WTC11 (cell line): ENCODE results near the gene AGAP1. TPM values are rescaled to one million over a fixed set of nuclear protein-coding genes. Genes with fewer than 3 reads are reported as not detected.

Experiments used
- ATAC-seq: fragments of 200-7000 bp; cut with Tn5 transposase; 2 replicates; pipeline ENCODE4 v1.10.0; 2021; ENCODE audit warnings: mild to moderate bottlenecking, moderate library complexity
- CTCF ChIA-PET: fragments of 300-600 bp; sonication (Branson Sonifier 250); formaldehyde crosslinking; loops from one replicate; lab custom pipeline; 2021; ENCODE audit warnings: antibody characterized with exemption; lab: Charles Lee
- POLR2A ChIA-PET: fragments of 350-600 bp; sonication (Branson Sonifier 250); formaldehyde crosslinking; loops from one replicate; lab custom pipeline; 2021; ENCODE audit warnings: antibody characterized with exemption; lab: Charles Lee
- DNase-seq: peaks from one replicate; pipeline ENCODE4 v3.0.0; 2021; ENCODE audit warnings: low spot score
- H3K27ac Mint-ChIP-seq: 2 replicates; pipeline ENCODE4 v1.8.0; 2021; ENCODE audit warnings: mixed read lengths
- H3K27me3 Mint-ChIP-seq: 2 replicates; pipeline ENCODE4 v1.8.0; 2021; ENCODE audit warnings: low read depth, mild to moderate bottlenecking, moderate library complexity, mixed read lengths
- H3K36me3 Mint-ChIP-seq: 2 replicates; pipeline ENCODE4 v1.8.0; 2021; ENCODE audit warnings: mixed read lengths
- H3K4me1 Mint-ChIP-seq: 2 replicates; pipeline ENCODE4 v1.8.0; 2022; ENCODE audit warnings: mixed read lengths
- H3K4me3 Mint-ChIP-seq: 2 replicates; pipeline ENCODE4 v1.8.0; 2021; ENCODE audit warnings: mild to moderate bottlenecking, moderate library complexity, mixed read lengths
- H3K9me3 Mint-ChIP-seq: 2 replicates; pipeline ENCODE4 v1.8.0; 2021; ENCODE audit warnings: mixed read lengths
- ATF1 ChIP-seq: sonication (generic); formaldehyde crosslinking; IDR thresholded peaks from 2 replicates; pipeline ENCODE4 v1.8.1; 2023; ENCODE audit warnings: mild to moderate bottlenecking, moderate library complexity, missing genetic modification reagents
- ATF3 ChIP-seq: sonication (generic); formaldehyde crosslinking; conservative IDR thresholded peaks from 2 replicates; pipeline ENCODE4 v1.8.1; 2022; ENCODE audit warnings: mild to moderate bottlenecking, missing genetic modification reagents
- ATF6 ChIP-seq: sonication (generic); formaldehyde crosslinking; IDR thresholded peaks from 2 replicates; pipeline ENCODE4 v1.8.1; 2023; ENCODE audit warnings: mild to moderate bottlenecking, missing genetic modification reagents
- CDX4 ChIP-seq: fragments of 250-450 bp; sonication (Bioruptor Pico); IDR thresholded peaks from 2 replicates; pipeline ENCODE4 v1.9.0; 2021; ENCODE audit warnings: moderate library complexity, mild to moderate bottlenecking, inconsistent platforms, borderline replicate concordance
- CTCF ChIP-seq: fragments of 200-600 bp; IDR thresholded peaks from 2 replicates; pipeline ENCODE4 v1.8.0; 2022; ENCODE audit warnings: antibody characterized with exemption
- ELF4 ChIP-seq: sonication (generic); formaldehyde crosslinking; IDR thresholded peaks from 2 replicates; pipeline ENCODE4 v1.8.1; 2022; ENCODE audit warnings: low read depth, mild to moderate bottlenecking, moderate library complexity, missing genetic modification reagents
- EMX1 ChIP-seq: fragments of 250-450 bp; sonication (Bioruptor Pico); IDR thresholded peaks from 2 replicates; pipeline ENCODE4 v1.8.0; 2021; ENCODE audit warnings: mild to moderate bottlenecking
- ERG ChIP-seq: fragments of 250-450 bp; sonication (Bioruptor Pico); IDR thresholded peaks from 2 replicates; pipeline ENCODE4 v1.8.0; 2021; ENCODE audit warnings: mild to moderate bottlenecking
- ESRRA ChIP-seq: sonication (generic); formaldehyde crosslinking; IDR thresholded peaks from 2 replicates; pipeline ENCODE4 v1.8.1; 2022; ENCODE audit warnings: mild to moderate bottlenecking, missing genetic modification reagents, borderline replicate concordance
- FOXK1 ChIP-seq: sonication (generic); formaldehyde crosslinking; IDR thresholded peaks from 2 replicates; pipeline ENCODE4 v1.8.0; 2022; ENCODE audit warnings: mild to moderate bottlenecking, moderate library complexity, missing genetic modification reagents
- MAX ChIP-seq: sonication (generic); formaldehyde crosslinking; IDR thresholded peaks from 2 replicates; pipeline ENCODE4 v1.8.0; 2022; ENCODE audit warnings: mild to moderate bottlenecking, missing genetic modification reagents
- MLX ChIP-seq: sonication (generic); formaldehyde crosslinking; IDR thresholded peaks from 2 replicates; pipeline ENCODE4 v1.8.1; 2023; ENCODE audit warnings: mild to moderate bottlenecking, missing genetic modification reagents, moderate library complexity
- RELA ChIP-seq: sonication (generic); formaldehyde crosslinking; IDR thresholded peaks from 2 replicates; pipeline ENCODE4 v1.8.1; 2022; ENCODE audit warnings: missing genetic modification reagents, mild to moderate bottlenecking, borderline replicate concordance
- SP1 ChIP-seq: sonication (generic); formaldehyde crosslinking; conservative IDR thresholded peaks from 2 replicates; pipeline ENCODE4 v1.8.1; 2022; ENCODE audit warnings: missing genetic modification reagents
- USF2 ChIP-seq: sonication (generic); formaldehyde crosslinking; IDR thresholded peaks from 2 replicates; pipeline ENCODE4 v1.8.1; 2023; ENCODE audit warnings: mild to moderate bottlenecking, missing genetic modification reagents, moderate library complexity
- ZMAT4 ChIP-seq: fragments of 250-450 bp; sonication (Bioruptor Pico); IDR thresholded peaks from 2 replicates; pipeline ENCODE4 v1.9.0; 2021; ENCODE audit warnings: mild to moderate bottlenecking
- ZNF219 ChIP-seq: sonication (generic); formaldehyde crosslinking; IDR thresholded peaks from 2 replicates; pipeline ENCODE4 v1.8.0; 2023; ENCODE audit warnings: missing genetic modification reagents, mild to moderate bottlenecking, borderline replicate concordance
- ZNF263 ChIP-seq: sonication (generic); formaldehyde crosslinking; IDR thresholded peaks from 2 replicates; pipeline ENCODE4 v1.8.1; 2022; ENCODE audit warnings: low read depth, mild to moderate bottlenecking, moderate library complexity, missing genetic modification reagents
- ZNF416 ChIP-seq: fragments of 250-450 bp; sonication (Bioruptor Pico); IDR thresholded peaks from 2 replicates; pipeline ENCODE4 v1.9.0; 2021; ENCODE audit warnings: mild to moderate bottlenecking, inconsistent platforms
- ZNF671 ChIP-seq: fragments of 250-450 bp; sonication (Bioruptor Pico); IDR thresholded peaks from 2 replicates; pipeline ENCODE4 v1.8.0; 2021; ENCODE audit warnings: mild to moderate bottlenecking
- total RNA-seq: library from RNA; stranded (reverse); gene quantifications from 3 replicates; pipeline ENCODE4 v1.2.3, GENCODE V29; 2021

The AGAP1 gene
- total RNA-seq, 1 experiment from 2014 or later = 49.3 TPM

GRCh38 chr2:235970204-235971040 is 476.6 kb downstream of the AGAP1 start (continued):
- TF ChIP-seq FOXK1 (CRISPR knock-in tag) (no peak), RELA (CRISPR knock-in tag) (no peak), ESRRA (CRISPR knock-in tag) (no peak), ATF1 (no peak), ATF6 (no peak), USF2 (no peak), CDX4 (CRISPR knock-in tag) (no peak)

- peaks cover 5% of the 10 kb centered on the region; the same call in 1 of the 2 replicates for H3K4me1 Mint-ChIP-seq
- no peak for DNase-seq
- ATAC-seq = no peak
- H3K27me3 Mint-ChIP-seq = no peaks in the 10 kb centered on the region
- H3K36me3 Mint-ChIP-seq = peaks cover 15% of the 10 kb centered on the region
- H3K9me3 Mint-ChIP-seq = no peaks in the 10 kb centered on the region
- H3K4me3 Mint-ChIP-seq = no peak overlapping the region
- TF ChIP-seq USF2 = no peak
- TF ChIP-seq SP1 = no peak
- no peak for TF ChIP-seq RELA (CRISPR knock-in tag)
- TF ChIP-seq ERG (CRISPR knock-in tag) = no peak
- ChIA-PET POLR2A (no interaction called here), CTCF (interaction anchor here (1.3 to 1.6 kb wide), 2 partner anchors 40 to 204 kb away, joined by 4 to 5 read pairs; no protein-coding TSS in a partner anchor)
- 0 out of 2 replicates have a peak overlapping the region, but pooled peaks have one; percentile 2 for H3K27ac Mint-ChIP-seq
Observed at GRCh38 chr2:235976516-235976915, 482.7 kb downstream of the AGAP1 start.

GRCh38 chr2:235976956-235977355 is 483.1 kb downstream of the AGAP1 start:
- H3K4me3 Mint-ChIP-seq = no peak overlapping the region
- no peak for DNase-seq
- H3K9me3 Mint-ChIP-seq = no peaks in the 10 kb centered on the region
- H3K4me1 Mint-ChIP-seq = peaks cover 8% of the 10 kb centered on the region
- POLR2A ChIA-PET = no interaction called here
- ATAC-seq = no peak
- H3K27ac Mint-ChIP-seq = no peak overlapping the region
- peaks cover 15% of the 10 kb centered on the region for H3K36me3 Mint-ChIP-seq
- CTCF ChIA-PET = interaction anchor here (1.2 to 1.6 kb wide), 3 partner anchors 41 to 204 kb away, joined by 3 to 5 read pairs (median 4); no protein-coding TSS in a partner anchor
- H3K27me3 Mint-ChIP-seq = no peaks in the 10 kb centered on the region
- no peak for TF ChIP-seq ELF4 (CRISPR knock-in tag)
- no peak for TF ChIP-seq ATF3 (CRISPR knock-in tag)
- TF ChIP-seq ZNF263 (CRISPR knock-in tag) = no peak
- no peak for TF ChIP-seq MAX
- no peak for TF ChIP-seq ZNF219 (CRISPR knock-in tag)
- TF ChIP-seq ATF6 = no peak
- no peak for TF ChIP-seq ZMAT4
- no peak for TF ChIP-seq ZNF416
- no peak for TF ChIP-seq FOXK1 (CRISPR knock-in tag)
- TF ChIP-seq MLX (CRISPR knock-in tag) = no peak
- TF ChIP-seq ZNF671 = no peak
- no peak for TF ChIP-seq CTCF
- no peak for TF ChIP-seq EMX1 (CRISPR knock-in tag)
